HG02571 (cell line): ENCODE results near the gene TMEM240.
"Not testable (repeated sequence)": the region's sequence is repeated elsewhere in the genome, so short reads cannot be mapped to it uniquely, and the experiment has no call there.

Source experiments
- ATAC-seq: cut with Tn5 transposase; IDR thresholded peaks from one replicate; pipeline ENCODE4 v1.9.1; 2021; ENCODE audit warnings: mild to moderate bottlenecking, moderate library complexity; ENCODE audit not compliant: unreplicated experiment

TMEM240 gene

GRCh38 chr1:1505366-1505798 lies 35.0 kb downstream of the TMEM240 start:
- ATAC-seq: not testable (repeated sequence)

GRCh38 chr1:1504777-1505365 lies 35.6 kb downstream of the TMEM240 start:
- not testable (repeated sequence) for ATAC-seq

- not testable (repeated sequence) for ATAC-seq
These were observed 44.9 kb downstream of the TMEM240 start for GRCh38 chr1:1495461-1495975.

GRCh38 chr1:1494311-1494710 lies 46.1 kb downstream of the TMEM240 start:
- ATAC-seq: not testable (repeated sequence)

GRCh38 chr1:1491601-1492000 lies 48.8 kb downstream of the TMEM240 start:
- no peak for ATAC-seq

GRCh38 chr1:1490633-1491230 lies 49.7 kb downstream of the TMEM240 start:
- no peak for ATAC-seq

GRCh38 chr1:1489861-1490260 lies 50.6 kb downstream of the TMEM240 start:
- no peak for ATAC-seq

GRCh38 chr1:1489231-1489630 lies 51.2 kb downstream of the TMEM240 start:
- ATAC-seq: no peak

- no peak for ATAC-seq
These were observed 52.7 kb downstream of the TMEM240 start for GRCh38 chr1:1487701-1488100.

- not testable (repeated sequence) for ATAC-seq
These were observed 54.6 kb downstream of the TMEM240 start for GRCh38 chr1:1485755-1486317.

- ATAC-seq: not testable (repeated sequence)
These were observed 55.3 kb downstream of the TMEM240 start for GRCh38 chr1:1484976-1485750.
